Neural cell (in vitro differentiated cells): ENCODE data around the gene ARF5. TPM values are rescaled to one million over a fixed set of nuclear protein-coding genes. Genes with fewer than 3 reads are reported as not detected.

Source experiments
- H2AFZ ChIP-seq: fragments of 200-600, 300-800 bp; sonication (generic), shearing (Covaris generic); 2 replicates; pipeline ENCODE4 v1.6.0; 2014; ENCODE audit warnings: low read depth, mild to moderate bottlenecking, antibody characterized with exemption, low read length, moderate library complexity
- H3F3A ChIP-seq: fragments of 200-600 bp; shearing (Covaris generic); 2 replicates; pipeline ENCODE4 v1.6.1; 2016; ENCODE audit warnings: mild to moderate bottlenecking, moderate library complexity, mixed read lengths, antibody characterized with exemption, low read length; ENCODE audit not compliant: insufficient read depth, poor library complexity, severe bottlenecking
- H3K27ac ChIP-seq: fragments of 200-600, 300-800 bp; sonication (generic), shearing (Covaris generic); 2 replicates; pipeline ENCODE4 v1.5.1; 2014; ENCODE audit warnings: mild to moderate bottlenecking, low read length, moderate library complexity
- H3K27me3 ChIP-seq: fragments of 300-800, 200-600 bp; sonication (generic), shearing (Covaris generic); 2 replicates; pipeline ENCODE4 v1.6.0; 2014; ENCODE audit warnings: mild to moderate bottlenecking, low read depth, low read length, moderate library complexity; ENCODE audit not compliant: insufficient read depth
- H3K36me3 ChIP-seq: fragments of 300-800, 200-600 bp; sonication (generic), shearing (Covaris generic); 2 replicates; pipeline ENCODE4 v1.5.1; 2014; ENCODE audit warnings: mild to moderate bottlenecking, antibody characterized with exemption, low read length, moderate library complexity; ENCODE audit not compliant: insufficient read depth
- H3K4me2 ChIP-seq: fragments of 300-800, 200-600 bp; sonication (generic), shearing (Covaris generic); 2 replicates; pipeline ENCODE4 v1.6.0; 2014; ENCODE audit warnings: mild to moderate bottlenecking, low read length
- H3K4me3 ChIP-seq: fragments of 300-800, 200-600 bp; sonication (generic), shearing (Covaris generic); 2 replicates; pipeline ENCODE4 v1.5.1; 2014; ENCODE audit warnings: mild to moderate bottlenecking, low read length, moderate library complexity
- H3K79me2 ChIP-seq: fragments of 200-600 bp; shearing (Covaris generic); replicated peaks from 2 replicates; pipeline ENCODE4 v1.6.0; 2014; ENCODE audit warnings: mild to moderate bottlenecking, low read length, moderate library complexity; ENCODE audit not compliant: insufficient read depth
- H3K9ac ChIP-seq: fragments of 300-800, 200-600 bp; sonication (generic), shearing (Covaris generic); 2 replicates; pipeline ENCODE4 v1.6.1; 2016; ENCODE audit warnings: mild to moderate bottlenecking, low read length, mixed read lengths
- H3K9me2 ChIP-seq: fragments of 200-600 bp; shearing (Covaris generic); 2 replicates; pipeline ENCODE4 v1.6.1; 2016; ENCODE audit warnings: mild to moderate bottlenecking, low read length, mixed read lengths; ENCODE audit not compliant: insufficient read depth
- H3K9me3 ChIP-seq: fragments of 200-600, 300-800 bp; sonication (generic), shearing (Covaris generic); 2 replicates; pipeline ENCODE4 v1.6.1; 2016; ENCODE audit warnings: mild to moderate bottlenecking, mixed run types, low read length, moderate library complexity, mixed read lengths
- H4K20me1 ChIP-seq: fragments of 200-600 bp; shearing (Covaris generic); 2 replicates; pipeline ENCODE4 v1.6.1; 2016; ENCODE audit warnings: mild to moderate bottlenecking, mixed run types; ENCODE audit not compliant: insufficient read depth
- CTCF ChIP-seq: fragments of 450-650 bp; IDR thresholded peaks from 2 replicates; pipeline ENCODE4 v1.5.1; 2014; ENCODE audit warnings: antibody characterized with exemption, mild to moderate bottlenecking, moderate library complexity; ENCODE audit not compliant: poor library complexity, severe bottlenecking
- EP300 ChIP-seq: fragments of 450-650 bp; conservative IDR thresholded peaks from 2 replicates; pipeline ENCODE4 v1.6.1; 2014; ENCODE audit warnings: antibody characterized with exemption, mild to moderate bottlenecking, moderate library complexity; ENCODE audit not compliant: poor library complexity, severe bottlenecking
- EZH2 ChIP-seq: fragments of 200-600, 300-800 bp; shearing (Covaris generic), sonication (generic); IDR thresholded peaks from 2 replicates; pipeline ENCODE4 v1.6.1; 2014; ENCODE audit warnings: antibody characterized with exemption, low read length, borderline replicate concordance, mild to moderate bottlenecking; ENCODE audit not compliant: insufficient read depth, poor library complexity, severe bottlenecking
- MXI1 ChIP-seq: fragments of 450-650 bp; conservative IDR thresholded peaks from 2 replicates; pipeline ENCODE4 v1.6.1; 2014; ENCODE audit warnings: antibody characterized with exemption, mild to moderate bottlenecking; ENCODE audit not compliant: poor library complexity, severe bottlenecking
- POLR2AphosphoS5 ChIP-seq: IDR thresholded peaks from 2 replicates; pipeline ENCODE4 v1.6.1; 2012
- RAD21 ChIP-seq: fragments of 450-650 bp; conservative IDR thresholded peaks from 2 replicates; pipeline ENCODE4 v1.6.1; 2014; ENCODE audit warnings: antibody characterized with exemption, mild to moderate bottlenecking, moderate library complexity
- REST ChIP-seq: IDR thresholded peaks from 2 replicates; pipeline ENCODE4 v1.6.1; 2012; ENCODE audit warnings: borderline replicate concordance
- SMC3 ChIP-seq: fragments of 450-650 bp; conservative IDR thresholded peaks from 2 replicates; pipeline ENCODE4 v1.6.1; 2014; ENCODE audit warnings: antibody characterized with exemption, mild to moderate bottlenecking, moderate library complexity; ENCODE audit not compliant: poor library complexity
- TAF1 ChIP-seq: IDR thresholded peaks from 2 replicates; pipeline ENCODE4 v1.6.1; 2012; ENCODE audit warnings: low read depth
- polyA plus RNA-seq: library from polyadenylated mRNA; depleted of rRNA; stranded (reverse); fragments of >200 nt; gene quantifications from 2 replicates; pipeline ENCODE4 v1.2.3, GENCODE V29; 2014

ARF5 gene
- polyA plus RNA-seq, 1 donor from 2014 or later: 582 TPM

GRCh38 chr7:127591591-127591990 lies 3.4 kb downstream of the ARF5 start:
- TF ChIP-seq REST (no peak), EZH2 (no peak), RAD21 (no peak), EP300 (no peak), POLR2AphosphoS5 (no peak), MXI1 (no peak), TAF1 (no peak)
- H3K9me2 ChIP-seq: no peaks in the 10 kb centered on the region
- H4K20me1 ChIP-seq: no peaks in the 10 kb centered on the region
- no peak overlapping the region for H3K9ac ChIP-seq
- H3K79me2 ChIP-seq: peaks cover 12% of the 10 kb centered on the region
- no peak overlapping the region for H3K27ac ChIP-seq
- no peaks in the 10 kb centered on the region for H3K27me3 ChIP-seq
- H3F3A ChIP-seq: no peaks in the 10 kb centered on the region
- no peak overlapping the region for H2AFZ ChIP-seq
- H3K9me3 ChIP-seq: no peaks in the 10 kb centered on the region
- no peaks in the 10 kb centered on the region for H3K36me3 ChIP-seq
- no peak overlapping the region for H3K4me2 ChIP-seq
- H3K4me3 ChIP-seq: no peak overlapping the region

GRCh38 chr7:127592550-127592949 lies 4.3 kb downstream of the ARF5 start:
- Histone ChIP-seq H3K27ac (no peak overlapping the region), H3K4me3 (no peak overlapping the region), H3K27me3 (no peaks in the 10 kb centered on the region), H3F3A (no peaks in the 10 kb centered on the region), H4K20me1 (no peaks in the 10 kb centered on the region), H3K9me3 (no peaks in the 10 kb centered on the region), H3K36me3 (no peaks in the 10 kb centered on the region), H3K4me2 (no peak overlapping the region), H2AFZ (no peak overlapping the region), H3K79me2 (peaks cover 12% of the 10 kb centered on the region), H3K9ac (no peak overlapping the region), H3K9me2 (no peaks in the 10 kb centered on the region)
- TF ChIP-seq REST (no peak), POLR2AphosphoS5 (no peak)

- Histone ChIP-seq H3K27ac (no peak overlapping the region), H3K4me2 (no peak overlapping the region), H3K9me3 (no peaks in the 10 kb centered on the region), H3K79me2 (peaks cover 6% of the 10 kb centered on the region), H3K9ac (no peak overlapping the region), H3K36me3 (no peaks in the 10 kb centered on the region), H4K20me1 (no peaks in the 10 kb centered on the region), H2AFZ (no peak overlapping the region), H3F3A (no peaks in the 10 kb centered on the region), H3K9me2 (no peaks in the 10 kb centered on the region), H3K27me3 (no peaks in the 10 kb centered on the region), H3K4me3 (no peak overlapping the region)
- no peak for TF ChIP-seq TAF1
- no peak for TF ChIP-seq CTCF
- TF ChIP-seq EP300: no peak
- TF ChIP-seq POLR2AphosphoS5: no peak
- TF ChIP-seq REST: no peak
- no peak for TF ChIP-seq EZH2
- TF ChIP-seq SMC3: no peak
- TF ChIP-seq RAD21: no peak
- TF ChIP-seq MXI1: no peak
Observed at GRCh38 chr7:127594490-127594889, 6.3 kb downstream of the ARF5 start.
